ENCODE measurements around the gene C4orf50. TPM values are rescaled to one million over a fixed set of nuclear protein-coding genes. Genes with fewer than 3 reads are reported as not detected.

Gene C4orf50
- total RNA-seq, 1 experiment from 2014 or later, result 0.17 TPM

DNA sequence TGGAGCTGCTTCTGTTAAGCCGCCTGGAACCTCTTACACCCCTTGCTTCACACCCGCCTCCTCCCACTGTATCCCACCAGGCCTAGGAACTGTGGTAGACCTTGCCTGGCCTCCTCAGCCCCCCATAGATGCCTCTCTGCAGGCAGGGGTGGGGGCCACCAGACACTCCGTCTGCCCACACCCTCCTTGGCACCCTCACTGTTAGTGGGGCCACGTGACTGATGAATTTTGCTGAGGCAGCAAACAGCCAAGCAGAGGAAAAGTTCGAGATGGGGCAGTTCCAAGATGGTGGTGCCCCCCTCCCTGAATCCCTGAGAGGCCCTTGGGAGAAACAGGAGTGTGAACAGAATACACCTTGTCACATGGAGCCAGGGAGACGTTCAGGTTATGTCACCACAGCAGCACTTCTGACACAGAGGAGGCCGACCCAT is 41.2 kb upstream of the C4orf50 start:
- Histone ChIP-seq H3K18ac (ENCODE audit: insufficient read length, low read depth, low read length) (no peak overlapping the region), H4K20me1 (ENCODE audit: control insufficient read depth, insufficient read depth, insufficient read length) (no peaks in the 10 kb centered on the region), H3K4ac (ENCODE audit: low read depth, low read length) (no peak overlapping the region), H4K91ac (ENCODE audit: insufficient read length, low read depth, low read length) (no peak overlapping the region), H2AK5ac (ENCODE audit: insufficient read length, low read length) (no peak overlapping the region), H3K79me1 (ENCODE audit: insufficient read depth, low read depth, low read length, poor library complexity, severe bottlenecking) (no peaks in the 10 kb centered on the region), H2BK5ac (ENCODE audit: insufficient read length, low read length) (no peak overlapping the region), H3K27me3 (ENCODE audit: insufficient read depth, low read length) (no peaks in the 10 kb centered on the region), H3K23ac (ENCODE audit: insufficient read length, low read depth, low read length) (no peak overlapping the region), H3K9me3 (ENCODE audit: control insufficient read depth, low read depth, low read length) (no peaks in the 10 kb centered on the region), H3K56ac (ENCODE audit: insufficient read length, low read depth, low read length) (no peak overlapping the region), H2BK120ac (ENCODE audit: low read depth, low read length, poor library complexity, severe bottlenecking) (no peak overlapping the region), H2AFZ (ENCODE audit: low read length) (no peak overlapping the region), H3K14ac (ENCODE audit: insufficient read depth, low read length) (no peak overlapping the region), H4K8ac (replicated peaks; ENCODE audit: insufficient read length, low read depth, low read length) (no peak overlapping the region), H2BK15ac (ENCODE audit: low read depth, low read length) (no peak overlapping the region), H3K27ac (ENCODE audit: insufficient read length, low read depth, low read length) (no peak overlapping the region), H3K23me2 (ENCODE audit: insufficient read length, low read depth, low read length, poor library complexity, severe bottlenecking) (no peaks in the 10 kb centered on the region), H2BK12ac (ENCODE audit: insufficient read length, low read depth, low read length) (no peak overlapping the region), H3K4me2 (ENCODE audit: insufficient read depth, insufficient read length, low read length) (no peak overlapping the region), H3K79me2 (ENCODE audit: insufficient read depth, low read length) (no peaks in the 10 kb centered on the region), H2BK20ac (ENCODE audit: low read depth, low read length, poor library complexity, severe bottlenecking) (no peak overlapping the region), H3K9ac (ENCODE audit: extremely low read depth, insufficient read length, low read length) (no peak overlapping the region), H3K4me1 (ENCODE audit: insufficient read depth, low read length) (no peaks in the 10 kb centered on the region), H3T11ph (ENCODE audit: low read length) (no peak overlapping the region), H4K5ac (ENCODE audit: insufficient read length, low read depth, low read length) (no peak overlapping the region)
- DNase-seq, result no peak
- Mint-ChIP-seq H3K27me3 (ENCODE audit: low read depth) (peaks cover 5% of the 10 kb centered on the region), H3K36me3 (ENCODE audit: insufficient read depth in 1 of 3, low read depth in 3 of 3) (peaks cover 22 to 30% (median 27%) of the 10 kb centered on the region in 3 experiments), H3K4me3 (no peak overlapping the region; a peak in 1 of 5 replicates), H3K4me1 (peaks cover 0 to 3% of the 10 kb centered on the region in 2 experiments; a peak in 1 of 4 replicates), H3K27ac (no peak overlapping the region), H3K9me3 (peaks cover 18 to 24% of the 10 kb centered on the region in 2 experiments)
- TF ChIP-seq, protein P1, sequence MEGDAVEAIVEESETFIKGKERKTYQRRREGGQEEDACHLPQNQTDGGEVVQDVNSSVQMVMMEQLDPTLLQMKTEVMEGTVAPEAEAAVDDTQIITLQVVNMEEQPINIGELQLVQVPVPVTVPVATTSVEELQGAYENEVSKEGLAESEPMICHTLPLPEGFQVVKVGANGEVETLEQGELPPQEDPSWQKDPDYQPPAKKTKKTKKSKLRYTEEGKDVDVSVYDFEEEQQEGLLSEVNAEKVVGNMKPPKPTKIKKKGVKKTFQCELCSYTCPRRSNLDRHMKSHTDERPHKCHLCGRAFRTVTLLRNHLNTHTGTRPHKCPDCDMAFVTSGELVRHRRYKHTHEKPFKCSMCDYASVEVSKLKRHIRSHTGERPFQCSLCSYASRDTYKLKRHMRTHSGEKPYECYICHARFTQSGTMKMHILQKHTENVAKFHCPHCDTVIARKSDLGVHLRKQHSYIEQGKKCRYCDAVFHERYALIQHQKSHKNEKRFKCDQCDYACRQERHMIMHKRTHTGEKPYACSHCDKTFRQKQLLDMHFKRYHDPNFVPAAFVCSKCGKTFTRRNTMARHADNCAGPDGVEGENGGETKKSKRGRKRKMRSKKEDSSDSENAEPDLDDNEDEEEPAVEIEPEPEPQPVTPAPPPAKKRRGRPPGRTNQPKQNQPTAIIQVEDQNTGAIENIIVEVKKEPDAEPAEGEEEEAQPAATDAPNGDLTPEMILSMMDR (conservative IDR thresholded peaks at IDR 0.05), result no peak
- WGBS (ENCODE audit: extremely low coverage, insufficient read length, low lambda C conversion rate), result no CpG with 5 or more reads among the region's 7 CpGs

All from H9 (cell line).